GM10266 (cell line): ENCODE results near the gene ATF7.
"Not testable (repeated sequence)": the region's sequence is repeated elsewhere in the genome, so short reads cannot be mapped to it uniquely, and the experiment has no call there.

Experiments used
- DNase-seq: peaks from one replicate; pipeline ENCODE4 v3.0.0; 2012; ENCODE audit errors: extremely low spot score
- TF ChIP-seq, protein P1 (sequence below): IDR thresholded peaks from 2 replicates; pipeline ENCODE4 v1.5.1; 2012; ENCODE audit warnings: mild to moderate bottlenecking, low read depth; ENCODE audit not compliant: control insufficient read depth, insufficient read depth; ENCODE audit errors: missing control alignments

The ATF7 gene

GRCh38 chr12:53645165-53645564 lies 19.0 kb upstream of the ATF7 start:
- DNase-seq, result no peak

DNA sequence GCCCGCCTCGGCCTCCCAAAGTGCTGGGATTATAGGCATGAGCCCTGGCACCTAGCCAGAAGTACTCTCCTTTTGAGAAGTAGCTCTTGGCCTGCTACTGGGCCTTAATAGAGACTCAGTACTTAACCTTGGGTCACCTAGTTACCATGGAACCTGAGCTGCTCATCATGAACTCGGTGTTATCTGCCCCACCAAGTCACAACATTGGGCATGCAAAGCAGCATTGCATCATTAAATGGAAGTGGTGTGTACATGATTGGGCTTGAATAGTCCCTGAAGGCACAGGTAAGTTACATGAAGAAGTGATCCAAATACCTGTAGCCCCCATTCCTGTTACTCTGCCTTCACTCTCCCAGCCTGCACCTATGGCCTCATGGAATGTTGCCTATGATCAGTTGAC lies 18.0 kb upstream of the ATF7 start:
- TF ChIP-seq, protein P1, sequence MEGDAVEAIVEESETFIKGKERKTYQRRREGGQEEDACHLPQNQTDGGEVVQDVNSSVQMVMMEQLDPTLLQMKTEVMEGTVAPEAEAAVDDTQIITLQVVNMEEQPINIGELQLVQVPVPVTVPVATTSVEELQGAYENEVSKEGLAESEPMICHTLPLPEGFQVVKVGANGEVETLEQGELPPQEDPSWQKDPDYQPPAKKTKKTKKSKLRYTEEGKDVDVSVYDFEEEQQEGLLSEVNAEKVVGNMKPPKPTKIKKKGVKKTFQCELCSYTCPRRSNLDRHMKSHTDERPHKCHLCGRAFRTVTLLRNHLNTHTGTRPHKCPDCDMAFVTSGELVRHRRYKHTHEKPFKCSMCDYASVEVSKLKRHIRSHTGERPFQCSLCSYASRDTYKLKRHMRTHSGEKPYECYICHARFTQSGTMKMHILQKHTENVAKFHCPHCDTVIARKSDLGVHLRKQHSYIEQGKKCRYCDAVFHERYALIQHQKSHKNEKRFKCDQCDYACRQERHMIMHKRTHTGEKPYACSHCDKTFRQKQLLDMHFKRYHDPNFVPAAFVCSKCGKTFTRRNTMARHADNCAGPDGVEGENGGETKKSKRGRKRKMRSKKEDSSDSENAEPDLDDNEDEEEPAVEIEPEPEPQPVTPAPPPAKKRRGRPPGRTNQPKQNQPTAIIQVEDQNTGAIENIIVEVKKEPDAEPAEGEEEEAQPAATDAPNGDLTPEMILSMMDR, result no peak
- no peak for DNase-seq

More at GRCh38 chr12:53645165-53645564, 19.0 kb upstream of the ATF7 start:
- TF ChIP-seq, protein P1, result no peak

- TF ChIP-seq, protein P1, result no peak
- DNase-seq, result no peak
These were observed 17.2 kb upstream of the ATF7 start for GRCh38 chr12:53643232-53643979.

GRCh38 chr12:53638057-53638456 lies 11.9 kb upstream of the ATF7 start:
- DNase-seq, result no peak
- TF ChIP-seq, protein P1, result no peak

DNA sequence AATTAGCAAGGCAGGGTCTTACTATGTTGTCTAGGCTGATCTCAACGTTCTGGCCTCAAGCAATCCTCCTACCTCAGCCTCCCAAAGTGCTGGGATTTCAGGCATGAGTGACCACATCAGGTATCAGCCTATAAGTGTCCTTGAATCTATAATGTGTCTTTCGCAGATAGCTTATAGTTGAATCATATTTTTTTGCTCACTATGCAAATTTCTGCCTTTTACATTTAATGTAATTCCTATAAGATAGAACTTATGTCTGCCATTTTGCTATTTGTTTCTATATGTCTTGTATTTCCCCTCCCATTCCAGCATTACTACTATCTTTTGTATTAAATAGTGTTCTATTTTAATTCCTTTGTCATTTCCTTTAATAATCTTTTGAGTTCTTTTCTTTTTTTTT lies 10.5 kb upstream of the ATF7 start:
- no peak for DNase-seq
- TF ChIP-seq, protein P1, result no peak

- not testable (repeated sequence) for DNase-seq
These were observed 9.5 kb upstream of the ATF7 start for GRCh38 chr12:53635708-53636107.

GRCh38 chr12:53631721-53632120 lies 5.5 kb upstream of the ATF7 start:
- no peak for DNase-seq
- TF ChIP-seq, protein P1, result no peak

GRCh38 chr12:53627919-53628318 lies 1.7 kb upstream of the ATF7 start:
- DNase-seq, result no peak
- TF ChIP-seq, protein P1, result no peak
